ENCODE results near the gene EEPD1. TPM values are rescaled to one million over a fixed set of nuclear protein-coding genes. Genes with fewer than 3 reads are reported as not detected.

Gene EEPD1
- total and polyA plus RNA-seq, 8 donors: 14.0 to 134 (median 19.4) TPM

DNA sequence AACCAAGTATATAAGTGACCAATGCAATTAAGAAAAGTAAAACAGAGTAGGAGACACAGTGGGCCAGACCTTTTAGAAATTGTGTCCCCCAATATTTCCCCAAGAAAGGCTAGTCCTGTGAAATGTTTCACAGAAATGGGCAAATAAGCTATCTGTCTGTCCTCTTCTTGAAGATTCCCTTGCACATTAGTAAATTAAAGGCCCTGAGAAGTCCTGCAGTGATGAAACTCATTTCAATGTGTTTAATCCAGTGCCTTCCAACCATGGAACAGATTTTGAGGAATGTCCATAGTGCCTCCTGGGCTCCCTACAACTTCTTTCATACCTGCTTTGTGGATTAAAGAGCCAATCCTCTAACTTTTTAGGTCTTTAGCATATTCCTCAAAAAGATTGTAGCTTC is 11.2 kb upstream of the EEPD1 start:
- peaks cover 0 to 11% (median 2%) of the 10 kb centered on the region in 4 donors for H3K4me1 ChIP-seq
- H3K27ac ChIP-seq: peak overlapping the region in 1 of 5 donors; percentile 11
- H3K36me3 ChIP-seq: no peaks in the 10 kb centered on the region
- intact Hi-C loops (cut with DNase I; ENCODE audit: low total_unique reads): no loop called here
- peaks cover 0 to 12% (median 0%) of the 10 kb centered on the region in 4 donors for H3K9me3 ChIP-seq
- no peak for DNase-seq
- no peaks in the 10 kb centered on the region for H3K27me3 ChIP-seq
- no peak overlapping the region for H3K4me3 ChIP-seq
- TF ChIP-seq, protein P1, sequence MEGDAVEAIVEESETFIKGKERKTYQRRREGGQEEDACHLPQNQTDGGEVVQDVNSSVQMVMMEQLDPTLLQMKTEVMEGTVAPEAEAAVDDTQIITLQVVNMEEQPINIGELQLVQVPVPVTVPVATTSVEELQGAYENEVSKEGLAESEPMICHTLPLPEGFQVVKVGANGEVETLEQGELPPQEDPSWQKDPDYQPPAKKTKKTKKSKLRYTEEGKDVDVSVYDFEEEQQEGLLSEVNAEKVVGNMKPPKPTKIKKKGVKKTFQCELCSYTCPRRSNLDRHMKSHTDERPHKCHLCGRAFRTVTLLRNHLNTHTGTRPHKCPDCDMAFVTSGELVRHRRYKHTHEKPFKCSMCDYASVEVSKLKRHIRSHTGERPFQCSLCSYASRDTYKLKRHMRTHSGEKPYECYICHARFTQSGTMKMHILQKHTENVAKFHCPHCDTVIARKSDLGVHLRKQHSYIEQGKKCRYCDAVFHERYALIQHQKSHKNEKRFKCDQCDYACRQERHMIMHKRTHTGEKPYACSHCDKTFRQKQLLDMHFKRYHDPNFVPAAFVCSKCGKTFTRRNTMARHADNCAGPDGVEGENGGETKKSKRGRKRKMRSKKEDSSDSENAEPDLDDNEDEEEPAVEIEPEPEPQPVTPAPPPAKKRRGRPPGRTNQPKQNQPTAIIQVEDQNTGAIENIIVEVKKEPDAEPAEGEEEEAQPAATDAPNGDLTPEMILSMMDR (IDR thresholded peaks at IDR 0.05): no peak
- no peak for TF ChIP-seq EP300 (IDR thresholded peaks at IDR 0.05)
- TF ChIP-seq POLR2AphosphoS5 (IDR thresholded peaks at IDR 0.05): no peak
- no peak for TF ChIP-seq POLR2A (IDR thresholded peaks at IDR 0.05)

DNA sequence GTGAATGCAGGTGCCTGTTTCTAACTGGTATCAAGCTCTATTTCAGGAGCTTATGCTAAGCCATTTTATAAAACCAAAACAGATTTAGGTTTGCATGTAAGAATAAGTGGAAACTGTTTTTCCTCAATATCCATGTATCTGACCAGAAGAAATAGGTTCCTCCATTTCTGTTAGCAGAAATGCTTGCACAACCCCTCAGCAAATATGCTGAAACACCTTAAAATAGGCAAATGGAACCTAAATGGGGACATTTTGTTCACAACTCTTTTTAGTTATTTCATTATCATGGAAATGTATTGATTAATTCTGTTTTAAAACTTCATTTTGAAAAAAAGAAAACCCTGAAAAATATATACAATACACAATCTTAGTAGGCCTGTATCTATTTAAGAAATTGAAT is 8.9 kb upstream of the EEPD1 start:
- Histone ChIP-seq H3K9me3 (peaks cover 0 to 12% (median 3%) of the 10 kb centered on the region in 4 donors), H3K27me3 (no peaks in the 10 kb centered on the region), H3K27ac (no peak overlapping the region), H3K4me1 (no peaks in the 10 kb centered on the region), H3K36me3 (no peaks in the 10 kb centered on the region), H3K4me3 (no peak overlapping the region)
- intact Hi-C loops (cut with DNase I; ENCODE audit: low total_unique reads): no loop called here
- DNase-seq: no peak
- TF ChIP-seq POLR2A (IDR thresholded peaks at IDR 0.05): no peak
- no peak for TF ChIP-seq POLR2AphosphoS5 (IDR thresholded peaks at IDR 0.05)
- TF ChIP-seq, protein P1 (IDR thresholded peaks at IDR 0.05): no peak
- TF ChIP-seq EP300 (IDR thresholded peaks at IDR 0.05): no peak

GRCh38 chr7:36145686-36146085 is 7.4 kb upstream of the EEPD1 start:
- intact Hi-C loops (cut with DNase I; ENCODE audit: low total_unique reads): no loop called here
- H3K27me3 ChIP-seq: no peaks in the 10 kb centered on the region
- no peak for DNase-seq
- peaks cover 0 to 11% (median 3%) of the 10 kb centered on the region in 4 donors for H3K9me3 ChIP-seq
- no peak overlapping the region for H3K27ac ChIP-seq
- TF ChIP-seq EP300 (IDR thresholded peaks at IDR 0.05) (no peak), POLR2AphosphoS5 (IDR thresholded peaks at IDR 0.05) (no peak), POLR2A (IDR thresholded peaks at IDR 0.05) (no peak)
- TF ChIP-seq, protein P1 (IDR thresholded peaks at IDR 0.05): no peak
- H3K4me1 ChIP-seq: no peaks in the 10 kb centered on the region
- 78 to 95% (median 94%) methylated on average over 1 of the region's 1 CpG for WGBS, 5 donors
- H3K4me3 ChIP-seq: no peak overlapping the region
- no peaks in the 10 kb centered on the region for H3K36me3 ChIP-seq

- Histone ChIP-seq H3K4me3 (no peak overlapping the region), H3K9me3 (peaks cover 0 to 7% (median 0%) of the 10 kb centered on the region in 4 donors), H3K4me1 (peaks cover 0 to 8% (median 5%) of the 10 kb centered on the region in 4 donors), H3K27me3 (no peaks in the 10 kb centered on the region), H3K36me3 (no peaks in the 10 kb centered on the region), H3K27ac (no peak overlapping the region)
- 90 to 98% (median 92%) methylated on average over 4 of the region's 4 CpGs for WGBS, 5 donors
- intact Hi-C loops (cut with DNase I; ENCODE audit: low total_unique reads): no loop called here
- TF ChIP-seq POLR2A (IDR thresholded peaks at IDR 0.05): no peak
- TF ChIP-seq, protein P1 (IDR thresholded peaks at IDR 0.05): no peak
- TF ChIP-seq POLR2AphosphoS5 (IDR thresholded peaks at IDR 0.05): no peak
- TF ChIP-seq EP300 (IDR thresholded peaks at IDR 0.05): no peak
- no peak for DNase-seq
Observed at GRCh38 chr7:36147361-36147760, 5.7 kb upstream of the EEPD1 start.
